Ishikawa (cell line): ENCODE data around the gene MYO18A.

Experiments used
- CREB1 ChIP-seq: IDR thresholded peaks from 2 replicates; pipeline ENCODE4 v1.6.1; 2012; ENCODE audit warnings: low read depth
- EGR1 ChIP-seq: IDR thresholded peaks from 2 replicates; pipeline ENCODE4 v1.6.1; 2012
- EP300 ChIP-seq: IDR thresholded peaks from 2 replicates; pipeline ENCODE4 v1.6.1; 2012; ENCODE audit warnings: borderline replicate concordance
- NFIC ChIP-seq: IDR thresholded peaks from 2 replicates; pipeline ENCODE4 v1.6.1; 2012
- REST ChIP-seq: IDR thresholded peaks from 2 replicates; pipeline ENCODE4 v1.6.1; 2012; ENCODE audit warnings: low read depth, mild to moderate bottlenecking
- TEAD4 ChIP-seq: IDR thresholded peaks from 2 replicates; pipeline ENCODE4 v1.6.1; 2012
- YY1 ChIP-seq: IDR thresholded peaks from 2 replicates; pipeline ENCODE4 v1.6.1; 2012; ENCODE audit warnings: low read depth
- TF ChIP-seq, protein P1 (sequence below): IDR thresholded peaks from 2 replicates; pipeline ENCODE4 v1.6.1; 2012

- TF ChIP-seq NFIC: no peak
- TF ChIP-seq YY1: no peak
- no peak for TF ChIP-seq EGR1
- TF ChIP-seq, protein P1, sequence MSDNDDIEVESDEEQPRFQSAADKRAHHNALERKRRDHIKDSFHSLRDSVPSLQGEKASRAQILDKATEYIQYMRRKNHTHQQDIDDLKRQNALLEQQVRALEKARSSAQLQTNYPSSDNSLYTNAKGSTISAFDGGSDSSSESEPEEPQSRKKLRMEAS: no peak
- TF ChIP-seq REST: no peak
- TF ChIP-seq EP300: no peak
- no peak for TF ChIP-seq CREB1
- no peak for TF ChIP-seq TEAD4
Measured at GRCh38 chr17:29216181-29216580, 36.0 kb upstream of the MYO18A start.
